Measurements from ENCODE around the gene MMP28.

DNA sequence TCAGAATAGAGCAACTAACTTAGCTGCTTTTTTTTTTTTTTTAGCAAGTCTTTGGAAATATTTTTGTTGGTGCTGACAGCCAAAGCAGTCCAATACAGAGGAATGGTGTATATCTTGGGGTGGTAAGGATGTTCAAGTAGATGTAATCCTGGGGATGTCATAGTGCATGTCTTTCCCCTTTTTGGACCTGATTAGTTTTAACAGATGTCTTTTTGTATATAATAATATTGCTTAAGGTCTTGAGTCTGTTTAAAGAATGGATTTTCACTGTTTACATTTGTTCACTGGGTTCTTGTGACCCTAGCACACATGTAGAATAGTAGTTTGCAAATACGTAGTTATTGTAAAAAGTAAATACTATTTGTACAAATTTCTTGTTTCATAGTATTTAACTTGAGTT is 21.8 kb upstream of the MMP28 start:
- TF ChIP-seq, protein P1, sequence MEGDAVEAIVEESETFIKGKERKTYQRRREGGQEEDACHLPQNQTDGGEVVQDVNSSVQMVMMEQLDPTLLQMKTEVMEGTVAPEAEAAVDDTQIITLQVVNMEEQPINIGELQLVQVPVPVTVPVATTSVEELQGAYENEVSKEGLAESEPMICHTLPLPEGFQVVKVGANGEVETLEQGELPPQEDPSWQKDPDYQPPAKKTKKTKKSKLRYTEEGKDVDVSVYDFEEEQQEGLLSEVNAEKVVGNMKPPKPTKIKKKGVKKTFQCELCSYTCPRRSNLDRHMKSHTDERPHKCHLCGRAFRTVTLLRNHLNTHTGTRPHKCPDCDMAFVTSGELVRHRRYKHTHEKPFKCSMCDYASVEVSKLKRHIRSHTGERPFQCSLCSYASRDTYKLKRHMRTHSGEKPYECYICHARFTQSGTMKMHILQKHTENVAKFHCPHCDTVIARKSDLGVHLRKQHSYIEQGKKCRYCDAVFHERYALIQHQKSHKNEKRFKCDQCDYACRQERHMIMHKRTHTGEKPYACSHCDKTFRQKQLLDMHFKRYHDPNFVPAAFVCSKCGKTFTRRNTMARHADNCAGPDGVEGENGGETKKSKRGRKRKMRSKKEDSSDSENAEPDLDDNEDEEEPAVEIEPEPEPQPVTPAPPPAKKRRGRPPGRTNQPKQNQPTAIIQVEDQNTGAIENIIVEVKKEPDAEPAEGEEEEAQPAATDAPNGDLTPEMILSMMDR (IDR thresholded peaks at IDR 0.05; ENCODE audit: low read length) = no peak
- no peak for TF ChIP-seq EZH2 (IDR thresholded peaks at IDR 0.05; ENCODE audit: borderline replicate concordance, low read length)
